ENCODE results near the gene NECAB2.

DNA sequence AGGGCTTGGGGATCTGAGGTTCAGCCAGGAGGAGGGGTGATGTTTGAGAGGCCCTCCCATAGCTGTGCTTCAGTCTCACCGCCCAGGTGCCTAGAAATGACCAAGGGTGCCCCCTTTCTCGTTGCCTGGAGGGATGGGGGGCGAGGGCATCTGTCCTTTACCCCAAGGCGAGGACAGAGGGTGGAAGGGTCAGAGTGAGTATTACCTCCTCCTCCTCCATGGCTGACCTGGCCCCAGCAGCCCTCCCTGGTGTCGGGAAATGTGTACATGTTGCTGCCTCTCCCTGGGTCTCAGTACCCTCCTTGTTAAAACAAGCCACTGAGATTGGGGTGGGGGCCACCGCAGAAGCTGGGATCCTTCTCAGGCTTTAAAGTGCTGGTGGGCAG, 2.4 kb downstream of the NECAB2 start:
- no peak for TF ChIP-seq POLR2AphosphoS5 (IDR thresholded peaks at IDR 0.05)
- TF ChIP-seq CTCF (IDR thresholded peaks at IDR 0.05): no peak

Measured in stomach (tissue), 4 donors.